GM23338 (cell line): Measurements from ENCODE around the gene DENND5A. TPM values are rescaled to one million over a fixed set of nuclear protein-coding genes. Genes with fewer than 3 reads are reported as not detected.

Source experiments
- ATAC-seq: fragments of 200-7000 bp; cut with Tn5 transposase; 3 replicates; pipeline ENCODE4 v1.9.1; 2020
- DNase-seq: peaks from one replicate; pipeline ENCODE4 v3.0.0-alpha.2; 2015; ENCODE audit warnings: low spot score
- H2AFZ ChIP-seq: fragments of 200-600 bp; sonication (generic); 2 replicates; pipeline ENCODE4 v1.8.0; 2016; ENCODE audit warnings: antibody characterized with exemption, mild to moderate bottlenecking, moderate library complexity
- H3F3A ChIP-seq: fragments of 200-600 bp; sonication (generic); replicated peaks from 2 replicates; pipeline ENCODE4 v1.8.0; 2017; ENCODE audit warnings: antibody characterized with exemption, mixed run types, low read depth
- H3K27ac ChIP-seq: fragments of 200-600 bp; sonication (generic); 2 replicates; pipeline ENCODE4 v1.6.1; 2016; ENCODE audit warnings: low read depth
- H3K27me3 ChIP-seq: fragments of 200-600 bp; sonication (generic); 2 replicates; pipeline ENCODE4 v1.8.0; 2016; ENCODE audit warnings: mild to moderate bottlenecking, mixed run types, moderate library complexity; ENCODE audit not compliant: insufficient read depth
- H3K36me3 ChIP-seq: fragments of 200-600 bp; sonication (generic); 2 replicates; pipeline ENCODE4 v1.8.0; 2016; ENCODE audit warnings: mild to moderate bottlenecking; ENCODE audit not compliant: insufficient read depth
- H3K4me1 ChIP-seq: fragments of 200-600 bp; sonication (generic); 2 replicates; pipeline ENCODE4 v1.8.0; 2016; ENCODE audit warnings: mild to moderate bottlenecking, moderate library complexity; ENCODE audit not compliant: insufficient read depth
- H3K4me2 ChIP-seq: fragments of 200-600 bp; sonication (generic); 2 replicates; pipeline ENCODE4 v1.7.1; 2017; ENCODE audit warnings: mixed run types
- H3K4me3 ChIP-seq: fragments of 200-600 bp; sonication (generic); 2 replicates; pipeline ENCODE4 v1.6.1; 2016; ENCODE audit warnings: mixed run types
- H3K79me2 ChIP-seq: fragments of 200-600 bp; sonication (generic); replicated peaks from 2 replicates; pipeline ENCODE4 v1.8.0; 2017; ENCODE audit warnings: mild to moderate bottlenecking; ENCODE audit not compliant: insufficient read depth
- H3K9me2 ChIP-seq: fragments of 200-600 bp; sonication (generic); 2 replicates; pipeline ENCODE4 v1.8.0; 2017; ENCODE audit not compliant: insufficient read depth
- H4K20me1 ChIP-seq: fragments of 200-600 bp; sonication (generic); replicated peaks from 2 replicates; pipeline ENCODE4 v1.8.0; 2017; ENCODE audit warnings: mild to moderate bottlenecking; ENCODE audit not compliant: insufficient read depth
- H3K27ac Mint-ChIP-seq: 2 replicates; pipeline ENCODE4 v1.8.0; 2020; ENCODE audit warnings: inconsistent platforms, mild to moderate bottlenecking, moderate library complexity, mixed read lengths
- H3K27me3 Mint-ChIP-seq: 3 replicates; pipeline ENCODE4 v1.8.0; 2022; ENCODE audit warnings: low read depth, mild to moderate bottlenecking, moderate library complexity, mixed read lengths, inconsistent platforms; ENCODE audit not compliant: insufficient read depth, poor library complexity
- H3K36me3 Mint-ChIP-seq: 3 replicates; pipeline ENCODE4 v1.8.0; 2021; ENCODE audit warnings: low read depth, mild to moderate bottlenecking, inconsistent platforms, moderate library complexity, mixed read lengths
- H3K4me1 Mint-ChIP-seq: 3 replicates; pipeline ENCODE4 v1.8.0; 2020; ENCODE audit warnings: mild to moderate bottlenecking, inconsistent platforms, mixed read lengths
- H3K4me3 Mint-ChIP-seq: 3 replicates; pipeline ENCODE4 v1.8.0; 2021; ENCODE audit warnings: moderate library complexity, mild to moderate bottlenecking, inconsistent platforms, mixed read lengths
- H3K9me3 Mint-ChIP-seq: 3 replicates; pipeline ENCODE4 v1.8.0; 2020; ENCODE audit warnings: moderate library complexity, mild to moderate bottlenecking, inconsistent platforms, mixed read lengths
- CTCF ChIP-seq, 2 experiments: fragments of 200-600 bp in 1 of 2; sonication (generic) in 1 of 2; conservative IDR thresholded peaks; 2 replicates each; pipeline versions ENCODE4 v1.5.1 to v1.6.1; 2016 to 2017; ENCODE audit warnings: antibody characterized with exemption in 2 of 2, low read depth in 2 of 2, mild to moderate bottlenecking in 2 of 2, moderate library complexity in 1 of 2
- EZH2 ChIP-seq: fragments of 200-600 bp; sonication (generic); IDR thresholded peaks from one replicate; pipeline ENCODE4 v1.8.0; 2017; ENCODE audit warnings: antibody characterized with exemption, mild to moderate bottlenecking, low read depth; ENCODE audit not compliant: unreplicated experiment
- EZH2phosphoT487 ChIP-seq: fragments of 200-600 bp; sonication (generic); IDR thresholded peaks from one replicate; pipeline ENCODE4 v1.8.1; 2018; ENCODE audit warnings: antibody characterized with exemption; ENCODE audit not compliant: unreplicated experiment
- JUNB ChIP-seq: IDR thresholded peaks from one replicate; pipeline ENCODE4 v1.6.1; 2016; ENCODE audit warnings: antibody characterized with exemption; ENCODE audit not compliant: unreplicated experiment
- POLR2AphosphoS5 ChIP-seq: IDR thresholded peaks from 2 replicates; pipeline ENCODE4 v1.6.1; 2016; ENCODE audit warnings: antibody characterized with exemption, low read depth
- REST ChIP-seq: IDR thresholded peaks from one replicate; pipeline ENCODE4 v1.6.1; 2018; ENCODE audit warnings: antibody characterized with exemption; ENCODE audit not compliant: unreplicated experiment
- STAT1 ChIP-seq: IDR thresholded peaks from one replicate; pipeline ENCODE4 v1.6.1; 2016; ENCODE audit warnings: antibody characterized with exemption; ENCODE audit not compliant: unreplicated experiment
- ZNF114 ChIP-seq: fragments of 250-450 bp; sonication (Bioruptor Pico); IDR thresholded peaks from 2 replicates; pipeline ENCODE4 v1.5.0; 2020; ENCODE audit warnings: mild to moderate bottlenecking, moderate library complexity
- ZNF462 ChIP-seq: fragments of 250-450 bp; sonication (Bioruptor Pico); IDR thresholded peaks from 2 replicates; pipeline ENCODE4 v1.5.0; 2020; ENCODE audit warnings: mild to moderate bottlenecking, moderate library complexity
- polyA plus RNA-seq: library from polyadenylated mRNA; unstranded; fragments of >200 nt; fragmentation: Nextera tagmentation; extraction: Ambion mirVana; gene quantifications from 2 replicates; pipeline ENCODE4 v1.2.1, GENCODE V29; 2016
- total RNA-seq: library from RNA; depleted of rRNA; stranded (reverse); fragments of >200 nt; shearing (Covaris generic); gene quantifications from 2 replicates; pipeline ENCODE4 v1.2.3, GENCODE V29; 2014
- TF ChIP-seq, protein P1 (sequence below): IDR thresholded peaks from 2 replicates; pipeline ENCODE4 v1.6.1; 2016; ENCODE audit warnings: antibody characterized with exemption

The DENND5A gene
- total and polyA plus RNA-seq, 2 experiments from 2014 or later, result 28.1 to 56.3 TPM

GRCh38 chr11:9148727-9149126 lies 116.4 kb downstream of the DENND5A start:
- H3K4me2 ChIP-seq, result no peak overlapping the region
- H3F3A ChIP-seq, result no peaks in the 10 kb centered on the region
- peaks cover 29% of the 10 kb centered on the region for H3K36me3 ChIP-seq
- no peaks in the 10 kb centered on the region for H3K79me2 ChIP-seq
- peaks cover 43% of the 10 kb centered on the region for H3K36me3 Mint-ChIP-seq
- H3K4me1 Mint-ChIP-seq, result no peaks in the 10 kb centered on the region
- DNase-seq (no peak), ATAC-seq (no peak)
- no peaks in the 10 kb centered on the region for H3K4me1 ChIP-seq
- H3K4me3 Mint-ChIP-seq, result no peak overlapping the region
- no peaks in the 10 kb centered on the region for H3K9me3 Mint-ChIP-seq
- H2AFZ ChIP-seq, result no peak overlapping the region
- H3K27me3 ChIP-seq, result no peaks in the 10 kb centered on the region
- TF ChIP-seq JUNB, result no peak
- H4K20me1 ChIP-seq, result no peaks in the 10 kb centered on the region; the same call in 1 of the 2 replicates
- H3K27ac Mint-ChIP-seq, result no peak overlapping the region
- no peaks in the 10 kb centered on the region for H3K9me2 ChIP-seq
- H3K27ac ChIP-seq, result no peak overlapping the region
- H3K4me3 ChIP-seq, result no peak overlapping the region
- H3K27me3 Mint-ChIP-seq, result no peaks in the 10 kb centered on the region

DNA sequence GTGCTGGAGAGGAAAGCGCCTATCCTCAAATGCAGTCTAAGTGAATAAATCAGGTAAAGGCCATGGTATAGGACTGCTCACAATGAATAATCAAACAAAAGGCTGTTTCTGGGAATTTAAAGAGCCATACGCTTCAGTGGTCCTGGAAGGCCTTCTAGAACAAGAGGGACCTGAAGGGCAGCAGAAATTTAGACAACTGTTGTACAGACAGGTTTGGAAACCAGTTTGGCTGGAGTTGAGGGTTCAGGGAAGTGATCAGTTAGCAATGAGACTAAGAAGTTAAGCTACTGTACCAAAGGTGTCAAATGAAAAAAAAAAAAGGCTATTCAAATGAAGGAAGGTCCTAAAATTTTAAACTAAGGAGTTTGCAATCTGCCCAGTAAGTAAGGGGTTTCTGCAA lies 117.1 kb downstream of the DENND5A start:
- no peak overlapping the region for H3K4me3 Mint-ChIP-seq
- Histone ChIP-seq H2AFZ (no peak overlapping the region), H3K79me2 (no peaks in the 10 kb centered on the region), H3K4me3 (no peak overlapping the region), H3K4me1 (no peaks in the 10 kb centered on the region), H3K4me2 (no peak overlapping the region), H3K9me2 (no peaks in the 10 kb centered on the region), H3F3A (no peaks in the 10 kb centered on the region), H3K27ac (no peak overlapping the region), H4K20me1 (no peaks in the 10 kb centered on the region; the same call in 1 of the 2 replicates), H3K36me3 (peaks cover 32% of the 10 kb centered on the region), H3K27me3 (no peaks in the 10 kb centered on the region)
- H3K27me3 Mint-ChIP-seq, result no peaks in the 10 kb centered on the region
- no peaks in the 10 kb centered on the region for H3K9me3 Mint-ChIP-seq
- H3K27ac Mint-ChIP-seq, result no peak overlapping the region
- peaks cover 44% of the 10 kb centered on the region for H3K36me3 Mint-ChIP-seq
- H3K4me1 Mint-ChIP-seq, result no peaks in the 10 kb centered on the region
- ATAC-seq, result no peak
- no peak for DNase-seq
- TF ChIP-seq CTCF (conservative IDR thresholded peaks at IDR 0.05; ENCODE audit: low read depth in 2 of 2), result no peak
- no peak for TF ChIP-seq JUNB
- TF ChIP-seq, protein P1, sequence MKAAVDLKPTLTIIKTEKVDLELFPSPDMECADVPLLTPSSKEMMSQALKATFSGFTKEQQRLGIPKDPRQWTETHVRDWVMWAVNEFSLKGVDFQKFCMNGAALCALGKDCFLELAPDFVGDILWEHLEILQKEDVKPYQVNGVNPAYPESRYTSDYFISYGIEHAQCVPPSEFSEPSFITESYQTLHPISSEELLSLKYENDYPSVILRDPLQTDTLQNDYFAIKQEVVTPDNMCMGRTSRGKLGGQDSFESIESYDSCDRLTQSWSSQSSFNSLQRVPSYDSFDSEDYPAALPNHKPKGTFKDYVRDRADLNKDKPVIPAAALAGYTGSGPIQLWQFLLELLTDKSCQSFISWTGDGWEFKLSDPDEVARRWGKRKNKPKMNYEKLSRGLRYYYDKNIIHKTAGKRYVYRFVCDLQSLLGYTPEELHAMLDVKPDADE, result no peak
- no peak for TF ChIP-seq EZH2
- no peak for TF ChIP-seq STAT1
- TF ChIP-seq POLR2AphosphoS5, result no peak
- TF ChIP-seq ZNF462 (CRISPR knock-in tag), result no peak
- TF ChIP-seq EZH2phosphoT487, result no peak
- TF ChIP-seq ZNF114 (CRISPR knock-in tag), result no peak
- no peak for TF ChIP-seq REST
